Loucy (cell line): ENCODE results near the gene EED.
"Not testable (repeated sequence)": the region's sequence is repeated elsewhere in the genome, so short reads cannot be mapped to it uniquely, and the experiment has no call there.

Source experiments
- H2AFZ ChIP-seq: fragments of 200-600 bp; sonication (generic); 2 replicates; pipeline ENCODE4 v1.6.0; 2016; ENCODE audit warnings: antibody characterized with exemption, mild to moderate bottlenecking, low read length, moderate library complexity
- H3F3A ChIP-seq: fragments of 200-600 bp; 2 replicates; pipeline ENCODE4 v1.6.0; 2016; ENCODE audit warnings: antibody characterized with exemption, low read depth, mild to moderate bottlenecking
- H3K27me3 ChIP-seq: fragments of 200-600 bp; sonication (generic); 2 replicates; pipeline ENCODE4 v1.6.1; 2014; ENCODE audit warnings: low read length, mild to moderate bottlenecking; ENCODE audit not compliant: insufficient read depth, poor library complexity, severe bottlenecking
- H3K36me3 ChIP-seq: fragments of 200-600 bp; sonication (generic); 2 replicates; pipeline ENCODE4 v1.6.1; 2016; ENCODE audit warnings: low read length; ENCODE audit not compliant: insufficient read depth
- H3K4me1 ChIP-seq: fragments of 200-600 bp; sonication (generic); 2 replicates; pipeline ENCODE4 v1.5.1; 2014; ENCODE audit warnings: low read length, mild to moderate bottlenecking; ENCODE audit not compliant: insufficient read depth, poor library complexity, severe bottlenecking
- H3K4me2 ChIP-seq: fragments of 200-600 bp; sonication (generic); 2 replicates; pipeline ENCODE4 v1.6.0; 2014; ENCODE audit warnings: antibody characterized with exemption, low read length, low read depth, mild to moderate bottlenecking; ENCODE audit not compliant: poor library complexity, severe bottlenecking
- H3K4me3 ChIP-seq: fragments of 200-600 bp; sonication (generic); 2 replicates; pipeline ENCODE4 v1.5.1; 2014; ENCODE audit warnings: low read length, mild to moderate bottlenecking, mixed read lengths; ENCODE audit not compliant: poor library complexity, severe bottlenecking
- H3K79me2 ChIP-seq: fragments of 200-600 bp; sonication (generic); 2 replicates; pipeline ENCODE4 v1.6.1; 2014; ENCODE audit warnings: low read length; ENCODE audit not compliant: insufficient read depth
- H3K9ac ChIP-seq: fragments of 200-600 bp; sonication (generic); 2 replicates; pipeline ENCODE4 v1.6.0; 2014; ENCODE audit warnings: mild to moderate bottlenecking, low read depth, low read length, moderate library complexity; ENCODE audit not compliant: poor library complexity, severe bottlenecking
- H3K9me2 ChIP-seq: fragments of 200-600 bp; sonication (generic); replicated peaks from 2 replicates; pipeline ENCODE4 v1.6.1; 2016; ENCODE audit warnings: low read depth, low read length, mixed read lengths
- H3K9me3 ChIP-seq: fragments of 200-600 bp; sonication (generic); 2 replicates; pipeline ENCODE4 v1.6.1; 2014; ENCODE audit warnings: mild to moderate bottlenecking, antibody characterized with exemption, low read length, low read depth; ENCODE audit not compliant: insufficient read depth
- H4K20me1 ChIP-seq: fragments of 200-600 bp; sonication (generic); 2 replicates; pipeline ENCODE4 v1.6.0; 2014; ENCODE audit warnings: antibody characterized with exemption, low read length, mild to moderate bottlenecking; ENCODE audit not compliant: insufficient read depth, poor library complexity, severe bottlenecking
- CTCF ChIP-seq: fragments of 200-600 bp; sonication (generic); conservative IDR thresholded peaks from 2 replicates; pipeline ENCODE4 v1.5.1; 2014; ENCODE audit warnings: mild to moderate bottlenecking, antibody characterized with exemption, low read length
- EZH2phosphoT487 ChIP-seq: fragments of 200-600 bp; IDR thresholded peaks from 2 replicates; pipeline ENCODE4 v1.6.1; 2018; ENCODE audit warnings: antibody characterized with exemption, mild to moderate bottlenecking, moderate library complexity, borderline replicate concordance

EED gene

DNA sequence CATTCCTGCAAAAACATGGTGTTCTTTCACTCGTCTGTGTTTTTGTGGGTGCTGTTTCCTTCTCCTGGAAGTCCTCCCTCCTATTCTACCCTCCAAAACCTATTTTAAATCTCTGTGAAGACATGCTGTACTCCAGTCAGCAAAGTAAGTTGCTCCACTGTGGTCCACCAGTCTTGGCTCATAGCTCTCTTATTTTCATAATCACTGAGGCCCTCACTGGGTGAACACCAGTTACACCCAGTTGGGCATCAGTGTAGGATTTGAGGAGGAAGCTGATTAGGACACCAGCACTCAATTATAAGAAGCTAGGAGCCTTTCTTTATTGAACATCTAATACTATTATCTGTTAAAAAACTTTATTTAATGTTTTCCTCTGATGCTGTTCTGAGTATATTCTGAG lies 23.9 kb upstream of the EED start:
- no peaks in the 10 kb centered on the region for H3K27me3 ChIP-seq
- no peaks in the 10 kb centered on the region for H3K4me1 ChIP-seq
- no peaks in the 10 kb centered on the region for H3K9me2 ChIP-seq
- H3K4me3 ChIP-seq = no peak overlapping the region
- no peaks in the 10 kb centered on the region; the same call in 1 of the 2 replicates for H3K9me3 ChIP-seq
- no peaks in the 10 kb centered on the region for H4K20me1 ChIP-seq
- no peaks in the 10 kb centered on the region for H3F3A ChIP-seq
- no peaks in the 10 kb centered on the region for H3K79me2 ChIP-seq
- TF ChIP-seq CTCF (no peak), EZH2phosphoT487 (no peak)
- no peaks in the 10 kb centered on the region for H3K36me3 ChIP-seq
- no peak overlapping the region for H2AFZ ChIP-seq
- H3K9ac ChIP-seq = no peak overlapping the region
- H3K4me2 ChIP-seq = no peak overlapping the region

- Histone ChIP-seq H2AFZ (no peak overlapping the region), H3K9me3 (no peaks in the 10 kb centered on the region; the same call in 1 of the 2 replicates), H3K4me3 (no peak overlapping the region), H4K20me1 (no peaks in the 10 kb centered on the region), H3K4me2 (no peak overlapping the region), H3F3A (no peaks in the 10 kb centered on the region), H3K9ac (no peak overlapping the region), H3K9me2 (no peaks in the 10 kb centered on the region), H3K79me2 (no peaks in the 10 kb centered on the region), H3K4me1 (no peaks in the 10 kb centered on the region), H3K27me3 (no peaks in the 10 kb centered on the region), H3K36me3 (no peaks in the 10 kb centered on the region)
- no peak for TF ChIP-seq CTCF
- TF ChIP-seq EZH2phosphoT487 = no peak
These were observed 22.5 kb upstream of the EED start for GRCh38 chr11:86222081-86222480.

- not testable (repeated sequence) for H3F3A ChIP-seq, H3K4me3 ChIP-seq, H3K4me2 ChIP-seq, H3K27me3 ChIP-seq, H3K79me2 ChIP-seq, H3K9me2 ChIP-seq, H3K9me3 ChIP-seq, H3K4me1 ChIP-seq, H3K36me3 ChIP-seq, H4K20me1 ChIP-seq, H2AFZ ChIP-seq, H3K9ac ChIP-seq
These were observed 20.0 kb upstream of the EED start for GRCh38 chr11:86224575-86224974.

DNA sequence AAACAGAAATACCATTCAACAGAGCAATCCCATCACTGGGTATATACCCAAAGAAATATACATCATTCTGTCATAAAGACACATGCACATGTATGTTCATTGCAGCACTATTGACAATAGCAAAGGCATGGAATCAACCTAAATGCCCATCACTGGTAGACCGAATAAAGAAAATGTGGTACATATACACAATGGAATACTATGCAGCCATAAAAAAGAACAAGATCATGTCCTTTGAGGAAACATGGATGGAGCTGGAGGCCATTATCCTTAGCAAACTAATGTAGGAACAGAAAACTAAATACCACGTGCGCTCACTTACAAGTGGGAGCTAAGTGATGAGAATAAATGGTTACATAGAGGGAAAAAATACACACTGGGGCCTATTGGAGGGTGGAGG lies 19.2 kb upstream of the EED start:
- not testable (repeated sequence) for H3K9ac ChIP-seq, H3K79me2 ChIP-seq, H3K4me1 ChIP-seq, H3K27me3 ChIP-seq, H3K4me3 ChIP-seq, H3F3A ChIP-seq, H2AFZ ChIP-seq, H3K4me2 ChIP-seq, H3K36me3 ChIP-seq, H4K20me1 ChIP-seq, H3K9me2 ChIP-seq, H3K9me3 ChIP-seq
